ENCODE results near the gene NR5A2. TPM values are rescaled to one million over a fixed set of nuclear protein-coding genes. Genes with fewer than 3 reads are reported as not detected.

The NR5A2 gene
- total RNA-seq, 4 donors from 2014 or later, result 5.0 to 21.5 (median 11.8) TPM

GRCh38 chr1:200213392-200213791 lies 185.9 kb downstream of the NR5A2 start:
- no peaks in the 10 kb centered on the region for H3K36me3 ChIP-seq
- no peak overlapping the region for H3K4me3 ChIP-seq
- TF ChIP-seq, protein P1, sequence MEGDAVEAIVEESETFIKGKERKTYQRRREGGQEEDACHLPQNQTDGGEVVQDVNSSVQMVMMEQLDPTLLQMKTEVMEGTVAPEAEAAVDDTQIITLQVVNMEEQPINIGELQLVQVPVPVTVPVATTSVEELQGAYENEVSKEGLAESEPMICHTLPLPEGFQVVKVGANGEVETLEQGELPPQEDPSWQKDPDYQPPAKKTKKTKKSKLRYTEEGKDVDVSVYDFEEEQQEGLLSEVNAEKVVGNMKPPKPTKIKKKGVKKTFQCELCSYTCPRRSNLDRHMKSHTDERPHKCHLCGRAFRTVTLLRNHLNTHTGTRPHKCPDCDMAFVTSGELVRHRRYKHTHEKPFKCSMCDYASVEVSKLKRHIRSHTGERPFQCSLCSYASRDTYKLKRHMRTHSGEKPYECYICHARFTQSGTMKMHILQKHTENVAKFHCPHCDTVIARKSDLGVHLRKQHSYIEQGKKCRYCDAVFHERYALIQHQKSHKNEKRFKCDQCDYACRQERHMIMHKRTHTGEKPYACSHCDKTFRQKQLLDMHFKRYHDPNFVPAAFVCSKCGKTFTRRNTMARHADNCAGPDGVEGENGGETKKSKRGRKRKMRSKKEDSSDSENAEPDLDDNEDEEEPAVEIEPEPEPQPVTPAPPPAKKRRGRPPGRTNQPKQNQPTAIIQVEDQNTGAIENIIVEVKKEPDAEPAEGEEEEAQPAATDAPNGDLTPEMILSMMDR (IDR thresholded peaks at IDR 0.05), result no peak
- TF ChIP-seq POLR2A (IDR thresholded peaks at IDR 0.05), result no peak
- no peak for DNase-seq
- H3K27ac ChIP-seq, result no peak overlapping the region
- no peaks in the 10 kb centered on the region for H3K4me1 ChIP-seq
- no peaks in the 10 kb centered on the region for H3K27me3 ChIP-seq
- intact Hi-C loops (cut with DNase I; ENCODE audit: low total_unique reads), result no loop called here
- H3K9me3 ChIP-seq, result no peaks in the 10 kb centered on the region

DNA sequence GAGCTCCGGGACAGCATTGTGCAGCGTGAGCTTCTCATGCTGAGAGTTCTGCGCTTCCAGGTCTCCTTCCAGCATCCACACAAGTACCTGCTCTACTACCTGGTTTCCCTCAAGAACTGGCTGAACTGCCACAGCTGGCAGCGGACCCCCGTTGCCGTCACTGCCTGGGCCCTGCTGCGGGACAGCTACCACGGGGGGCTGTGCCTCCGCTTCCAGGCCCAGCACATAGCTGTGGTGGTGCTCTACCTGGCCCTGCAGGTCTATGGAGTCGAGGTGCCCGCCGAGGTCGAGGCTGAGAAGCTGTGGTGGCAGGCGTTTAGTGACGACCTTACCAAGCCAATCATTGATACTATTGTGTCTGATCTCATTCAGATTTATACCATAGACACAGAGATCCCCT lies 186.4 kb downstream of the NR5A2 start:
- no peak for TF ChIP-seq POLR2A (IDR thresholded peaks at IDR 0.05)
- TF ChIP-seq, protein P1 (IDR thresholded peaks at IDR 0.05), result no peak
- no peak overlapping the region for H3K4me3 ChIP-seq
- no peak for DNase-seq
- H3K4me1 ChIP-seq, result no peaks in the 10 kb centered on the region
- H3K9me3 ChIP-seq, result no peaks in the 10 kb centered on the region
- no peaks in the 10 kb centered on the region for H3K27me3 ChIP-seq
- H3K27ac ChIP-seq, result no peak overlapping the region
- intact Hi-C loops (cut with DNase I; ENCODE audit: low total_unique reads), result no loop called here
- no peaks in the 10 kb centered on the region for H3K36me3 ChIP-seq

GRCh38 chr1:200215350-200215749 lies 187.8 kb downstream of the NR5A2 start:
- no peaks in the 10 kb centered on the region for H3K9me3 ChIP-seq
- H3K36me3 ChIP-seq, result no peaks in the 10 kb centered on the region
- no peak overlapping the region for H3K27ac ChIP-seq
- no peaks in the 10 kb centered on the region for H3K27me3 ChIP-seq
- H3K4me1 ChIP-seq, result no peaks in the 10 kb centered on the region
- TF ChIP-seq POLR2A (IDR thresholded peaks at IDR 0.05), result no peak
- no peak for DNase-seq
- no peak overlapping the region for H3K4me3 ChIP-seq
- intact Hi-C loops (cut with DNase I; ENCODE audit: low total_unique reads), result no loop called here

DNA sequence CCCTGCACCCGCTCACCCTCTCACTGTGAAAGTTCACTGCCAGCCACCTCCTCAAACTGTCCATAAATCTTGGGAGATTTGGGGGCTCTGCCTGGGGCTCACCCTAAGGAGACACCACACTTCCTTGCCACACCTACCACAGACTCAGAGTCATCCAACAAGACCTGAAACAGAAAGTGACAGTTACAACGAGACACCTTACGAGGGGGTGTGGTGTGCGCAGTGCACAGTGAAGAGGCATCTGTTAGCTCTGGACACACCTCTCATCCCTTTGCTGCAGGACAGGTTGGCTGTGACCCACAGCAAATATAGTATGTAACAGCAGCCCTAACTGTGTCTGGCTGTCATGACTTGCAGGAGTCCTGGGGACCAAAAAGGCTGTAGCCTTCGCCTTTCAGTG lies 190.2 kb downstream of the NR5A2 start:
- Histone ChIP-seq H3K9me3 (no peaks in the 10 kb centered on the region), H3K4me3 (no peak overlapping the region), H3K27ac (no peak overlapping the region), H3K4me1 (no peaks in the 10 kb centered on the region), H3K36me3 (no peaks in the 10 kb centered on the region), H3K27me3 (no peaks in the 10 kb centered on the region)
- TF ChIP-seq, protein P1 (IDR thresholded peaks at IDR 0.05), result no peak
- no peak for TF ChIP-seq POLR2A (IDR thresholded peaks at IDR 0.05)
- DNase-seq, result no peak
- intact Hi-C loops (cut with DNase I; ENCODE audit: low total_unique reads), result no loop called here

DNA sequence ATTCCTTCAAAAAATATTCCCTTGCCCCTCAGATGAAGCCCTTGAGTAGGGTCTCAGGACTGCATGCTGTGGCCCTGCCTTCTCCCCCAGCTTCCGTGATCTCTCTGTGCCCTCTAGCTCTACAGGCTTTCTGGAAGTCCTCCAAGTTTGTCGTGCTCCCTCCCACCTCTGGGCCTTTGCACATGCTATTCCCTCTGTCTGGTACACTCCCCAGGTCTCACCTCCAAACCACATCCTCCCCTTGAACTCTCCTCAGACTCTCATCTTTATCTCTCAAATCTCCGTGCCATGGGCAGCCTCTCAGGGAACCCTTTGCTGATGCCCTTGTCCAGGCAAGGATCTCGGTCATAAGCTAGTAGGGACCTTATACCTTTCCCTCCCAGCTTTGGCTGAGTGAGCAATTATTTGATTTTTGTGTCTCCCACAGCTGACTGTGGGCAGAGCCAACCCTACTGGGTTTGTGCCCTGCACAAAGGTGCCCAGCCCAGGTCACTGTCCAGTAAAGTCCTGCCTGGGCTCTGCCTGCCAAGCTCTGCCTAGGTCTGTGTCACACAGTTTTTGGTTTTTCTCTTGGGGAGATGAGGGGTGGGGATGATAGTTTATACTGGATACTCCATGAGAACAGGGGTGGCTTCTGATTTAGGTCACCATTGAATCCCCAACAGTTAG lies 194.2 kb downstream of the NR5A2 start:
- no peak for DNase-seq
- no peak overlapping the region for H3K27ac ChIP-seq
- no peak overlapping the region for H3K4me3 ChIP-seq
- intact Hi-C loops (cut with DNase I; ENCODE audit: low total_unique reads), result no loop called here
- H3K9me3 ChIP-seq, result no peaks in the 10 kb centered on the region
- H3K4me1 ChIP-seq, result no peaks in the 10 kb centered on the region
- TF ChIP-seq, protein P1 (IDR thresholded peaks at IDR 0.05), result no peak
- TF ChIP-seq POLR2A (IDR thresholded peaks at IDR 0.05), result no peak
- no peaks in the 10 kb centered on the region for H3K27me3 ChIP-seq
- no peaks in the 10 kb centered on the region for H3K36me3 ChIP-seq

DNA sequence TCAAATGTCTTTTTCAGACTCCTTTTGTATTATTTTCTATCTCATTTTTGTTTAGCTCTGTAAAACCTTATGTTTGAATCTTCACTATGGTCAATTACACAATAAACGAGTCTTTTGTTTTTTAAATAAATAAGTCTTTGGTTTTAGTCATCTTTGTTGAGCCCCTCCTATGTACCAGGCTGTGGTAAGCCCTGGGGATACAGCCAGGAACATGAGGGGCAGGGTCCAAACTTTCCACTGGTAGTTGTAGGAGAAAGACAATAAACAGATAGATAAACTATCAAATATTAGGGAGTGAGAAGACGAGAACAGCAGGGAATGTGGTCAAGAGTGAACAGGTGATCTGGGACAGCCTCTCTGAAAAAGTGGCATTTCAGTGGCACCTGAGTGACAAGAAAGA lies 195.7 kb downstream of the NR5A2 start:
- H3K9me3 ChIP-seq, result no peaks in the 10 kb centered on the region
- H3K36me3 ChIP-seq, result no peaks in the 10 kb centered on the region
- no peaks in the 10 kb centered on the region for H3K4me1 ChIP-seq
- intact Hi-C loops (cut with DNase I; ENCODE audit: low total_unique reads), result no loop called here
- H3K4me3 ChIP-seq, result no peak overlapping the region
- H3K27me3 ChIP-seq, result no peaks in the 10 kb centered on the region
- TF ChIP-seq, protein P1 (IDR thresholded peaks at IDR 0.05), result no peak
- TF ChIP-seq POLR2A (IDR thresholded peaks at IDR 0.05), result no peak
- no peak for DNase-seq
- H3K27ac ChIP-seq, result no peak overlapping the region
